HCT116 (cell line): ENCODE measurements around the gene RNF112. TPM values are rescaled to one million over a fixed set of nuclear protein-coding genes. Genes with fewer than 3 reads are reported as not detected.

Source experiments
- ATAC-seq: fragments of 200-7000 bp; cut with Tn5 transposase; 2 replicates; pipeline ENCODE4 v1.9.1; 2020; ENCODE audit warnings: mild to moderate bottlenecking, moderate library complexity
- BruUV-seq: library from RNA; stranded (reverse); fragments of 400-500 nt; replicated peaks from 2 replicates; lab custom pipeline; 2021; lab: Mats Ljungman, UMichigan
- CTCF ChIA-PET: fragments of 300-600 bp; sonication (Branson Sonifier 250); formaldehyde crosslinking; loops from one replicate; lab custom pipeline; 2021; ENCODE audit warnings: antibody characterized with exemption; lab: Charles Lee
- POLR2A ChIA-PET: fragments of 300-600, 350-600 bp; sonication (Branson Sonifier 250); formaldehyde crosslinking; loops from one replicate; lab custom pipeline; 2021; ENCODE audit warnings: antibody characterized with exemption; lab: Charles Lee
- RAD21 ChIA-PET, 2 experiments: fragments of 300-600 bp; sonication (Branson Sonifier 250); formaldehyde crosslinking; loops; one replicate each; lab custom pipeline; 2023; ENCODE audit warnings: low total read pairs in 2 of 2; ENCODE audit not compliant: uncharacterized antibody in 2 of 2, unreplicated experiment in 2 of 2, low non-redundant PET in 1 of 2; lab: Charles Lee
- DNase-seq: peaks from one replicate; pipeline ENCODE4 v3.0.0-alpha.2; 2010; ENCODE audit warnings: low read depth, low spot score
- H2AFZ ChIP-seq: fragments of 200-600 bp; shearing (Covaris generic), sonication (generic); 2 replicates; pipeline ENCODE4 v1.6.1; 2017; ENCODE audit warnings: low read depth, mixed run types, mixed read lengths, antibody characterized with exemption, low read length; ENCODE audit not compliant: poor library complexity, severe bottlenecking
- H3K27ac ChIP-seq: 2 replicates; pipeline ENCODE4 v1.5.1; 2012; ENCODE audit warnings: low read depth, low read length
- H3K27me3 ChIP-seq: fragments of 200-600 bp; sonication (generic); 2 replicates; pipeline ENCODE4 v1.6.1; 2016; ENCODE audit warnings: mixed run types, low read length, mixed read lengths; ENCODE audit not compliant: insufficient read depth
- H3K36me3 ChIP-seq, 2 experiments: fragments of 200-500 bp in 1 of 2; fragments of 200-600 bp in 1 of 2; sonication (Bioruptor generic) in 1 of 2; sonication (generic) in 1 of 2; 2 replicates each; pipeline versions ENCODE4 v1.5.1 to v1.6.1; 2014 to 2016; ENCODE audit warnings: low read length in 2 of 2, inconsistent platforms in 1 of 2, mixed read lengths in 1 of 2, mixed run types in 1 of 2; ENCODE audit not compliant: insufficient read depth in 2 of 2, control insufficient read depth in 1 of 2
- H3K4me1 ChIP-seq, 2 experiments: fragments of 200-600 bp in 1 of 2; sonication (generic) in 1 of 2; 2 replicates each; pipeline versions ENCODE4 v1.5.1 to v1.6.1; 2012 to 2017; ENCODE audit warnings: low read length in 2 of 2, inconsistent platforms in 1 of 2, mild to moderate bottlenecking in 1 of 2, mixed read lengths in 1 of 2, mixed run types in 1 of 2, moderate library complexity in 1 of 2; ENCODE audit not compliant: insufficient read depth in 2 of 2, control insufficient read depth in 1 of 2
- H3K4me2 ChIP-seq: fragments of 200-600 bp; sonication (generic); 2 replicates; pipeline ENCODE4 v1.6.1; 2017; ENCODE audit warnings: mixed run types, low read length, mixed read lengths
- H3K4me3 ChIP-seq, 2 experiments: fragments of 200-600 bp in 1 of 2; sonication (generic) in 1 of 2; replicated peaks in 1 of 2; 2 replicates each; pipeline ENCODE4 v1.5.1; 2011 to 2016; ENCODE audit warnings: low read length in 2 of 2, control low read depth in 1 of 2, low read depth in 1 of 2, mild to moderate bottlenecking in 1 of 2, mixed read lengths in 1 of 2, mixed run types in 1 of 2
- H3K79me2 ChIP-seq: fragments of 200-600 bp; sonication (generic); 2 replicates; pipeline ENCODE4 v1.6.1; 2017; ENCODE audit warnings: mild to moderate bottlenecking, mixed run types, low read length, moderate library complexity, mixed read lengths; ENCODE audit not compliant: insufficient read depth
- H3K9ac ChIP-seq: fragments of 200-600 bp; sonication (generic); 2 replicates; pipeline ENCODE4 v1.6.1; 2016; ENCODE audit warnings: low read length, mixed read lengths
- H3K9me2 ChIP-seq: fragments of 200-600 bp; sonication (generic), shearing (Covaris generic); 2 replicates; pipeline ENCODE4 v1.6.1; 2017; ENCODE audit warnings: mixed run types, mild to moderate bottlenecking, moderate library complexity; ENCODE audit not compliant: insufficient read depth
- H3K9me3 ChIP-seq, 2 experiments: fragments of 200-500 bp in 1 of 2; fragments of 200-600 bp in 1 of 2; sonication (Bioruptor generic) in 1 of 2; sonication (generic) in 1 of 2; 2 replicates each; pipeline ENCODE4 v1.6.1; 2014 to 2017; ENCODE audit warnings: low read length in 2 of 2, mixed read lengths in 2 of 2, inconsistent platforms in 1 of 2, low read depth in 1 of 2, mild to moderate bottlenecking in 1 of 2, mixed run types in 1 of 2, moderate library complexity in 1 of 2; ENCODE audit not compliant: control insufficient read depth in 1 of 2, insufficient read depth in 1 of 2
- H4K20me1 ChIP-seq: fragments of 200-600 bp; sonication (generic), shearing (Covaris generic); 2 replicates; pipeline ENCODE4 v1.6.1; 2017; ENCODE audit warnings: mixed run types, mild to moderate bottlenecking, moderate library complexity; ENCODE audit not compliant: insufficient read depth
- ATF3 ChIP-seq: IDR thresholded peaks from 2 replicates; pipeline ENCODE4 v1.6.1; 2012
- CBX3 ChIP-seq: IDR thresholded peaks from 2 replicates; pipeline ENCODE4 v1.6.1; 2012; ENCODE audit warnings: low read depth
- CEBPB ChIP-seq: IDR thresholded peaks from 2 replicates; pipeline ENCODE4 v1.6.1; 2012; ENCODE audit warnings: low read depth
- CTCF ChIP-seq, 3 experiments: fragments of 200-600 bp in 1 of 3; sonication (generic) in 1 of 3; IDR thresholded peaks in 2 of 3; conservative IDR thresholded peaks in 1 of 3; 2 replicates each; pipeline ENCODE4 v1.5.1; 2012 to 2017; ENCODE audit warnings: low read depth in 2 of 3, low read length in 2 of 3, antibody characterized with exemption in 1 of 3, borderline replicate concordance in 1 of 3, control low read depth in 1 of 3, mild to moderate bottlenecking in 1 of 3, mixed read lengths in 1 of 3, mixed run types in 1 of 3, moderate library complexity in 1 of 3; ENCODE audit not compliant: insufficient read depth in 1 of 3
- EGR1 ChIP-seq: IDR thresholded peaks from 2 replicates; pipeline ENCODE4 v1.6.1; 2012; ENCODE audit warnings: low read depth
- EZH2 ChIP-seq: fragments of 200-600 bp; sonication (generic); IDR thresholded peaks from 2 replicates; pipeline ENCODE4 v1.6.1; 2017; ENCODE audit warnings: antibody characterized with exemption, mixed run types
- EZH2phosphoT487 ChIP-seq: fragments of 200-600 bp; IDR thresholded peaks from 2 replicates; pipeline ENCODE4 v1.6.1; 2018; ENCODE audit warnings: antibody characterized with exemption, borderline replicate concordance
- FOSL1 ChIP-seq: IDR thresholded peaks from 2 replicates; pipeline ENCODE4 v1.6.1; 2012; ENCODE audit warnings: low read depth
- MAX ChIP-seq: IDR thresholded peaks from 2 replicates; pipeline ENCODE4 v1.6.1; 2012
- RAD21 ChIP-seq: IDR thresholded peaks from 2 replicates; pipeline ENCODE4 v1.6.1; 2012; ENCODE audit warnings: low read depth, mild to moderate bottlenecking
- REST ChIP-seq: IDR thresholded peaks from 2 replicates; pipeline ENCODE4 v1.6.1; 2012; ENCODE audit warnings: low read depth
- SIN3A ChIP-seq: IDR thresholded peaks from 2 replicates; pipeline ENCODE4 v1.6.1; 2012; ENCODE audit warnings: low read depth
- SP1 ChIP-seq: IDR thresholded peaks from 2 replicates; pipeline ENCODE4 v1.6.1; 2012; ENCODE audit warnings: low read depth
- TCF7L2 ChIP-seq: IDR thresholded peaks from 2 replicates; pipeline ENCODE4 v1.7.0; 2011; ENCODE audit warnings: borderline replicate concordance, inconsistent platforms; ENCODE audit not compliant: insufficient read depth, insufficient read length; ENCODE audit errors: extremely low read depth
- YY1 ChIP-seq: IDR thresholded peaks from 2 replicates; pipeline ENCODE4 v1.6.1; 2011; ENCODE audit warnings: low read length, low read depth, moderate library complexity, mild to moderate bottlenecking; ENCODE audit not compliant: insufficient replicate concordance; ENCODE audit errors: extremely low read depth
- ZBTB33 ChIP-seq: IDR thresholded peaks from 2 replicates; pipeline ENCODE4 v1.6.1; 2011; ENCODE audit warnings: mild to moderate bottlenecking, low read length, moderate library complexity; ENCODE audit not compliant: insufficient replicate concordance; ENCODE audit errors: extremely low read depth
- ZNF274 ChIP-seq: fragments of 200-500 bp; sonication (Bioruptor generic); IDR thresholded peaks from 2 replicates; pipeline ENCODE4 v1.6.1; 2014; ENCODE audit warnings: mild to moderate bottlenecking, low read depth, low read length, inconsistent platforms
- intact Hi-C: fragments of 100-400 bp; cut with micrococcal nuclease; formaldehyde crosslinking; loops from 2 replicates; pipeline ENCODE4 v1.10.0; 2022
- total RNA-seq: library from RNA; stranded (reverse); gene quantifications from one replicate; pipeline ENCODE4 v1.2.1, GENCODE V29; 2021; ENCODE audit not compliant: unreplicated experiment

The RNF112 gene
- total RNA-seq, 1 experiment from 2014 or later = 0.98 TPM

- CTCF ChIA-PET = no interaction called here
- Histone ChIP-seq H4K20me1 (no peaks in the 10 kb centered on the region), H3K9ac (no peak overlapping the region), H3K79me2 (no peaks in the 10 kb centered on the region), H3K9me3 (no peaks in the 10 kb centered on the region), H3K4me1 (peaks cover 0 to 10% of the 10 kb centered on the region in 2 experiments; a peak in 2 of 4 replicates), H3K4me2 (no peak overlapping the region), H3K27ac (no peak overlapping the region), H3K4me3 (no peak overlapping the region), H3K36me3 (no peaks in the 10 kb centered on the region), H3K9me2 (no peaks in the 10 kb centered on the region), H3K27me3 (no peaks in the 10 kb centered on the region), H2AFZ (no peak overlapping the region)
- RAD21 ChIA-PET = no interaction called here
- TF ChIP-seq SIN3A (no peak), CEBPB (no peak), EZH2phosphoT487 (no peak), TCF7L2 (no peak), MAX (no peak), RAD21 (no peak), YY1 (no peak), EGR1 (no peak), ZBTB33 (no peak), SP1 (no peak), CTCF (IDR thresholded peaks at IDR 0.05 in 2 of 3, conservative IDR thresholded peaks at IDR 0.05 in 1 of 3; ENCODE audit: borderline replicate concordance in 1 of 3, insufficient read depth in 1 of 3, low read depth in 2 of 3, low read length in 2 of 3) (no peak), ZNF274 (no peak), CBX3 (no peak), REST (no peak), FOSL1 (no peak), ATF3 (no peak), EZH2 (no peak)
- no TSS peak for BruUV-seq
- DNase-seq = no peak
- ATAC-seq = no peak
- intact Hi-C loops = no loop called here
- POLR2A ChIA-PET = no interaction called here
Observed at GRCh38 chr17:19415806-19416775, 5.1 kb downstream of the RNF112 start.
